Mucosa of rectum (tissue), 2 donors: Measurements from ENCODE around the gene MRGPRF.
A peak's percentile ranks its signal among the peaks of the same experiment; 100 is the strongest.

Source experiments
- H3K27ac ChIP-seq, 2 donors: one replicate each; pipeline ENCODE4 v1.7.0; 2013; ENCODE audit warnings: inconsistent platforms in 2 of 2, low read depth in 2 of 2, low read length in 2 of 2
- H3K27me3 ChIP-seq, 2 donors: one replicate each; pipeline ENCODE4 v1.7.0; 2013; ENCODE audit warnings: low read length in 2 of 2; ENCODE audit not compliant: control insufficient read depth in 2 of 2, insufficient read depth in 2 of 2
- H3K36me3 ChIP-seq, 2 donors: one replicate each; pipeline ENCODE4 v1.7.0; 2013; ENCODE audit warnings: low read length in 2 of 2; ENCODE audit not compliant: control insufficient read depth in 2 of 2, insufficient read depth in 2 of 2
- H3K4me1 ChIP-seq, 2 donors: one replicate each; pipeline ENCODE4 v1.7.0; 2013; ENCODE audit warnings: low read length in 2 of 2, mild to moderate bottlenecking in 1 of 2; ENCODE audit not compliant: control insufficient read depth in 2 of 2, insufficient read depth in 2 of 2
- H3K4me3 ChIP-seq, 2 donors: one replicate each; pipeline ENCODE4 v1.7.0; 2013; ENCODE audit warnings: low read length in 2 of 2
- H3K9ac ChIP-seq, 2 donors: one replicate each; pipeline ENCODE4 v1.7.0; 2013; ENCODE audit warnings: low read length in 2 of 2, low read depth in 1 of 2, mild to moderate bottlenecking in 1 of 2
- H3K9me3 ChIP-seq, 2 donors: one replicate each; pipeline ENCODE4 v1.7.0; 2013; ENCODE audit warnings: low read length in 2 of 2; ENCODE audit not compliant: control insufficient read depth in 2 of 2
- donor health status: healthy.
- donor health status: Normal muscosa, but diverticular disease.

Gene MRGPRF

GRCh38 chr11:69050592-69051380 lies 37.7 kb upstream of the MRGPRF start:
- Histone ChIP-seq H3K9me3 (no peaks in the 10 kb centered on the region), H3K27ac (peak overlapping the region in 1 of 2 donors; percentile 32), H3K4me1 (peaks cover 23 to 29% of the 10 kb centered on the region in 2 donors), H3K36me3 (peaks cover 0 to 6% of the 10 kb centered on the region in 2 donors), H3K4me3 (no peak overlapping the region), H3K27me3 (no peaks in the 10 kb centered on the region), H3K9ac (no peak overlapping the region)

GRCh38 chr11:69049490-69049867 lies 36.4 kb upstream of the MRGPRF start:
- Histone ChIP-seq H3K27me3 (no peaks in the 10 kb centered on the region), H3K36me3 (peaks cover 0 to 1% of the 10 kb centered on the region in 2 donors), H3K9me3 (no peaks in the 10 kb centered on the region), H3K9ac (peak overlapping the region; percentile 90 to 96), H3K4me3 (peak overlapping the region; percentile 83 to 88), H3K4me1 (peaks cover 11 to 21% of the 10 kb centered on the region in 2 donors), H3K27ac (peak overlapping the region; percentile 80 to 87)

GRCh38 chr11:69048694-69049489 lies 35.8 kb upstream of the MRGPRF start, which contains the start of gene TPCN2:
TSS of gene TPCN2 (plus strand) at chr11:69048932. CDS start at chr11:69048998, 66 bp downstream.
- peak within 1 kb of the TSS; percentile 90 to 96 for H3K9ac ChIP-seq
- H3K9me3 ChIP-seq = no peaks in the 10 kb centered on the region
- peak within 1 kb of the TSS; percentile 83 to 88 for H3K4me3 ChIP-seq
- no peaks in the 10 kb centered on the region for H3K27me3 ChIP-seq
- H3K4me1 ChIP-seq = peaks cover 11 to 23% of the 10 kb centered on the region in 2 donors
- peak within 1 kb of the TSS; percentile 80 to 87 for H3K27ac ChIP-seq
- H3K36me3 ChIP-seq = no peaks in the 10 kb centered on the region

- Histone ChIP-seq H3K9me3 (no peaks in the 10 kb centered on the region), H3K9ac (peak overlapping the region in 1 of 2 donors; percentile 32), H3K27me3 (no peaks in the 10 kb centered on the region), H3K4me1 (peaks cover 11 to 21% of the 10 kb centered on the region in 2 donors), H3K36me3 (no peaks in the 10 kb centered on the region), H3K27ac (peak overlapping the region; percentile 5 to 56), H3K4me3 (peak overlapping the region; percentile 83 to 88)
Observed at GRCh38 chr11:69048031-69048693, 35.1 kb upstream of the MRGPRF start.

- no peak overlapping the region for H3K27ac ChIP-seq
Observed at GRCh38 chr11:69044111-69045013, 31.3 kb upstream of the MRGPRF start.

GRCh38 chr11:69041516-69041915 lies 28.5 kb upstream of the MRGPRF start:
- Histone ChIP-seq H3K27ac (no peak overlapping the region), H3K4me1 (peaks cover 0 to 2% of the 10 kb centered on the region in 2 donors), H3K9ac (no peak overlapping the region)

More at GRCh38 chr11:69044111-69045013, 31.3 kb upstream of the MRGPRF start:
- Histone ChIP-seq H3K27me3 (peaks cover 0 to 3% of the 10 kb centered on the region in 2 donors), H3K36me3 (no peaks in the 10 kb centered on the region), H3K9ac (no peak overlapping the region), H3K9me3 (no peaks in the 10 kb centered on the region), H3K4me3 (no peak overlapping the region), H3K4me1 (peaks cover 3 to 9% of the 10 kb centered on the region in 2 donors)

GRCh38 chr11:69040581-69041260 lies 27.7 kb upstream of the MRGPRF start:
- H3K27ac ChIP-seq = no peak overlapping the region
- H3K9ac ChIP-seq = no peak overlapping the region
- H3K9me3 ChIP-seq = no peaks in the 10 kb centered on the region
- peaks cover 0 to 3% of the 10 kb centered on the region in 2 donors for H3K27me3 ChIP-seq
- H3K36me3 ChIP-seq = no peaks in the 10 kb centered on the region
- peaks cover 2% of the 10 kb centered on the region in 2 donors for H3K4me1 ChIP-seq
- H3K4me3 ChIP-seq = no peak overlapping the region

More at GRCh38 chr11:69041516-69041915, 28.5 kb upstream of the MRGPRF start:
- Histone ChIP-seq H3K27me3 (peaks cover 0 to 3% of the 10 kb centered on the region in 2 donors), H3K36me3 (no peaks in the 10 kb centered on the region), H3K9me3 (no peaks in the 10 kb centered on the region), H3K4me3 (no peak overlapping the region)

- Histone ChIP-seq H3K4me1 (peaks cover 2% of the 10 kb centered on the region in 2 donors), H3K27me3 (peaks cover 0 to 3% of the 10 kb centered on the region in 2 donors), H3K9ac (no peak overlapping the region), H3K27ac (no peak overlapping the region), H3K9me3 (no peaks in the 10 kb centered on the region), H3K4me3 (no peak overlapping the region), H3K36me3 (no peaks in the 10 kb centered on the region)
Observed at GRCh38 chr11:69040051-69040450, 27.0 kb upstream of the MRGPRF start.

- Histone ChIP-seq H3K9me3 (no peaks in the 10 kb centered on the region), H3K4me3 (no peak overlapping the region), H3K27me3 (peaks cover 0 to 3% of the 10 kb centered on the region in 2 donors), H3K9ac (no peak overlapping the region), H3K27ac (no peak overlapping the region), H3K4me1 (peaks cover 2% of the 10 kb centered on the region in 2 donors), H3K36me3 (no peaks in the 10 kb centered on the region)
Observed at GRCh38 chr11:69039501-69039900, 26.5 kb upstream of the MRGPRF start.
